Endothelial cell of umbilical vein (primary cell): ENCODE data around the gene GNAL. TPM values are rescaled to one million over a fixed set of nuclear protein-coding genes. Genes with fewer than 3 reads are reported as not detected.

Experiments
- BruUV-seq: library from RNA; stranded (reverse); fragments of 400-500 nt; replicated peaks from 2 replicates; lab custom pipeline; 2021; lab: Mats Ljungman, UMichigan
- CTCF ChIA-PET: fragments of 300-600, 350-600 bp; sonication (Branson Sonifier 250); formaldehyde crosslinking; loops from one replicate; lab custom pipeline; 2021; ENCODE audit warnings: antibody characterized with exemption, inconsistent platforms; lab: Charles Lee
- POLR2A ChIA-PET: fragments of 300-600, 350-600 bp; sonication (Branson Sonifier 250); formaldehyde crosslinking; loops from one replicate; lab custom pipeline; 2021; ENCODE audit warnings: antibody characterized with exemption, inconsistent platforms; lab: Charles Lee
- DNase-seq: peaks from one replicate; pipeline ENCODE4 v3.0.0-alpha.2; 2011; ENCODE audit warnings: low read depth, low spot score
- FAIRE-seq: peaks from 2 replicates; lab custom pipeline; 2011; peaks lifted over from hg19 to GRCh38; lab: Jason Lieb, UNC
- H2AFZ ChIP-seq: 2 replicates; pipeline ENCODE4 v1.6.0; 2012; ENCODE audit warnings: low read depth, low read length, control low read depth, inconsistent platforms
- H3K27ac ChIP-seq: 2 replicates; pipeline ENCODE4 v1.5.1; 2011; ENCODE audit warnings: low read depth, mild to moderate bottlenecking, control low read depth, low read length, moderate library complexity; ENCODE audit not compliant: insufficient read depth
- H3K27me3 ChIP-seq, 2 experiments: 2 replicates each; pipeline versions ENCODE4 v1.6.0 to v1.6.1; 2011; ENCODE audit warnings: low read length in 2 of 2, mixed read lengths in 1 of 2; ENCODE audit not compliant: control insufficient read depth in 2 of 2, insufficient read depth in 2 of 2
- H3K36me3 ChIP-seq, 2 experiments: 2 replicates in 1 of 2; 3 replicates in 1 of 2; pipeline ENCODE4 v1.5.1; 2011; ENCODE audit warnings: low read length in 2 of 2, mild to moderate bottlenecking in 1 of 2, moderate library complexity in 1 of 2; ENCODE audit not compliant: control insufficient read depth in 2 of 2, insufficient read depth in 2 of 2; ENCODE audit errors: extremely low read depth in 1 of 2
- H3K4me1 ChIP-seq: 3 replicates; pipeline ENCODE4 v1.5.1; 2011; ENCODE audit warnings: mild to moderate bottlenecking, low read length; ENCODE audit not compliant: control insufficient read depth, insufficient read depth; ENCODE audit errors: extremely low read depth
- H3K4me2 ChIP-seq: 2 replicates; pipeline ENCODE4 v1.6.1; 2011; ENCODE audit warnings: low read length, control low read depth, mixed read lengths; ENCODE audit not compliant: insufficient read depth
- H3K4me3 ChIP-seq, 3 experiments: fragments of 200-600 bp in 1 of 3; sonication (generic), shearing (Covaris generic) in 1 of 3; replicated peaks in 1 of 3; 2 replicates each; pipeline ENCODE4 v1.5.1; 2011 to 2016; ENCODE audit warnings: control low read depth in 3 of 3, low read length in 3 of 3, mild to moderate bottlenecking in 2 of 3, inconsistent platforms in 1 of 3, low read depth in 1 of 3, moderate library complexity in 1 of 3; ENCODE audit not compliant: insufficient read depth in 1 of 3
- H3K79me2 ChIP-seq: 2 replicates; pipeline ENCODE4 v1.6.0; 2012; ENCODE audit warnings: low read length, inconsistent platforms; ENCODE audit not compliant: control insufficient read depth, insufficient read depth
- H3K9ac ChIP-seq: replicated peaks from 2 replicates; pipeline ENCODE3; 2011; ENCODE audit warnings: low read length, control low read depth; ENCODE audit not compliant: insufficient read depth; ENCODE audit errors: extremely low read depth
- H3K9me1 ChIP-seq: replicated peaks from 3 replicates; pipeline ENCODE4 v1.6.0; 2011; ENCODE audit warnings: mild to moderate bottlenecking, low read length; ENCODE audit not compliant: control insufficient read depth, insufficient read depth; ENCODE audit errors: extremely low read depth
- H3K9me3 ChIP-seq: replicated peaks from 2 replicates; pipeline ENCODE4 v1.5.1; 2012; ENCODE audit warnings: low read length, inconsistent platforms; ENCODE audit not compliant: control insufficient read depth, insufficient read depth
- H4K20me1 ChIP-seq: replicated peaks from 2 replicates; pipeline ENCODE3; 2011; ENCODE audit warnings: mild to moderate bottlenecking, low read length; ENCODE audit not compliant: control insufficient read depth, insufficient read depth; ENCODE audit errors: extremely low read depth
- EZH2 ChIP-seq: IDR thresholded peaks from 2 replicates; pipeline ENCODE4 v1.6.1; 2012; ENCODE audit warnings: borderline replicate concordance, low read depth, mild to moderate bottlenecking, moderate library complexity, low read length, inconsistent platforms; ENCODE audit not compliant: severe bottlenecking
- FOS ChIP-seq: IDR thresholded peaks from 2 replicates; pipeline ENCODE4 v1.6.1; 2011; ENCODE audit warnings: mild to moderate bottlenecking, low read length, moderate library complexity, borderline replicate concordance; ENCODE audit not compliant: insufficient read depth
- GATA2 ChIP-seq: IDR thresholded peaks from 2 replicates; pipeline ENCODE4 v1.7.0; 2011; ENCODE audit warnings: low read depth, mild to moderate bottlenecking, moderate library complexity, mixed read lengths, low read length; ENCODE audit not compliant: insufficient read length, insufficient read depth
- JUN ChIP-seq: IDR thresholded peaks from 2 replicates; pipeline ENCODE4 v1.6.1; 2011; ENCODE audit warnings: borderline replicate concordance, low read depth; ENCODE audit not compliant: insufficient read length, insufficient read depth
- MYC ChIP-seq: IDR thresholded peaks from one replicate; pipeline ENCODE4 v1.6.1; 2011; ENCODE audit warnings: mild to moderate bottlenecking, low read depth, low read length
- POLR2A ChIP-seq: IDR thresholded peaks from 2 replicates; pipeline ENCODE4 v1.6.1; 2012; ENCODE audit warnings: low read depth, mild to moderate bottlenecking, control low read depth, low read length
- POLR2AphosphoS5 ChIP-seq: IDR thresholded peaks from 2 replicates; pipeline ENCODE4 v1.6.1; 2012; ENCODE audit warnings: low read depth, mild to moderate bottlenecking, control low read depth, low read length, moderate library complexity; ENCODE audit not compliant: insufficient read depth
- dilution Hi-C: fragments of 300-500 bp; cut with MboI; formaldehyde crosslinking; loops from one replicate; pipeline ENCODE4 v1.15.0; 2019; ENCODE audit warnings: low sequenced_read_pairs; ENCODE audit not compliant: extremely low pct_ligation_motif_present
- intact Hi-C: fragments of 100-400 bp; cut with micrococcal nuclease; formaldehyde crosslinking; loops from one replicate; pipeline ENCODE4 v1.10.0; 2022
- polyA plus RNA-seq, 4 experiments: library from polyadenylated mRNA; depleted of rRNA in 3 of 4; stranded (reverse) in 3 of 4; unstranded in 1 of 4; fragments of >200 nt; gene quantifications; 2 replicates each; pipeline versions ENCODE4 v1.2.1 to v1.2.3, GENCODE V29; 2011 to 2012; ENCODE audit warnings: missing spikeins in 1 of 4
- total RNA-seq: library from RNA; stranded (reverse); gene quantifications from 2 replicates; pipeline ENCODE4 v1.2.3, GENCODE V29; 2021
- TF ChIP-seq, protein P1 (sequence below): IDR thresholded peaks from 2 replicates; pipeline ENCODE4 v1.6.1; 2011; ENCODE audit not compliant: insufficient read depth, insufficient read length
- TF ChIP-seq, protein P2 (sequence below), 2 donors: IDR thresholded peaks; 1 replicate in 1 of 2; 2 replicates in 1 of 2; pipeline ENCODE4 v1.5.1; 2011; ENCODE audit warnings: low read length in 2 of 2, mild to moderate bottlenecking in 2 of 2, moderate library complexity in 2 of 2, control low read depth in 1 of 2, inconsistent platforms in 1 of 2, low read depth in 1 of 2; ENCODE audit not compliant: insufficient read depth in 1 of 2; ENCODE audit errors: extremely low read depth in 1 of 2

Gene GNAL
- total and polyA plus RNA-seq, 2 donors (not counting 3 experiments of a cell fraction or from before 2014, with no cell fraction given) = 0.07 to 0.73 TPM

DNA sequence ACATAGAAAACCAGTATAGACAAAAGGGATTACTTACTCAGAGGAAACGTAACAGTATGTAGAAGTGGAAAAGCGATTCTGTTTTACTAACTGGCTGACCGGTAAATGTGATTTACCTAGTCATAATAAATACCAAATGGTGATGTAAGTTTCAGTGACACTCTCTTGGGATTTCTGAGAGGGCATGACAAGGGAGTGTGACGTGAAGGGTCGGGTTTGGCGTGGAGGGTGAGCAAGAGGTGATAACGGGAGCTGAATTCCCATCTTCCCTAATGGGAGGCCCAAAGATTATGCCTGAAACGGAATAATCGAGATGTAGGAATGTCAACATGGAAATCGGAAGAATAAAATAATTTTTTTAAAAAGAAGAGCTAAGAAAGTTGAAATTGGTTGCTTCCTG lies 12.7 kb upstream of the GNAL start:
- Histone ChIP-seq H3K36me3 (no peaks in the 10 kb centered on the region), H3K9me3 (no peaks in the 10 kb centered on the region), H3K4me3 (no peak overlapping the region), H2AFZ (no peak overlapping the region), H3K27me3 (no peaks in the 10 kb centered on the region), H3K4me1 (no peaks in the 10 kb centered on the region), H3K27ac (no peak overlapping the region), H3K79me2 (no peaks in the 10 kb centered on the region), H3K9ac (no peak overlapping the region), H3K4me2 (no peak overlapping the region), H3K9me1 (no peaks in the 10 kb centered on the region), H4K20me1 (no peaks in the 10 kb centered on the region)
- FAIRE-seq (no peak), DNase-seq (no peak)
- intact Hi-C loops (no loop called here), dilution Hi-C loops (no loop called here)
- BruUV-seq = no TSS peak
- CTCF ChIA-PET = no interaction called here
- TF ChIP-seq EZH2 (no peak), GATA2 (no peak), POLR2AphosphoS5 (no peak), JUN (no peak), MYC (no peak), POLR2A (no peak)
- TF ChIP-seq, protein P1, sequence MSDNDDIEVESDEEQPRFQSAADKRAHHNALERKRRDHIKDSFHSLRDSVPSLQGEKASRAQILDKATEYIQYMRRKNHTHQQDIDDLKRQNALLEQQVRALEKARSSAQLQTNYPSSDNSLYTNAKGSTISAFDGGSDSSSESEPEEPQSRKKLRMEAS = no peak
- POLR2A ChIA-PET = no interaction called here

DNA sequence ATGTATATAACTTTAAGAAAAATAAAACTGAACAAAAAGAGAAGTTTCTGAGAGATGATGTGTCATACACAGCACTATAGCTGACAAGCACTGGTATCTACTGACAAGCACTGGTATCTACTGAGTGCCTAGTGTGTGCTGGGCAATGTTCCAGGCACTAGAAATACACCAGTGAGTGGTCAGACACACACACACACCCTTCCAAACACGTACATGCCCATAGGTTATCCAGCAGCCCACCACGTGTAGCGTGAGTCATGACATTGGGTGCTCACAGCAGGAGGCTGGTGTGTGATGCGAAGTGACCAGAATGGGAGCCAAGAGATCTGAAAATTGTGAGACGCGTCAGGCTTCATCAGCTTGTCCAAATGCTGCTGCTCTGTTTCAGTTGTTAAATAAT lies 12.2 kb upstream of the GNAL start:
- ChIA-PET CTCF (interaction anchor here (1.1 to 1.8 kb wide), 2 partner anchors 13 to 22 kb away, joined by 3 to 5 read pairs; no protein-coding TSS in a partner anchor), POLR2A (no interaction called here)
- FAIRE-seq = no peak

More for the DNA sequence above, 12.2 kb upstream of the GNAL start:
- H3K36me3 ChIP-seq = no peaks in the 10 kb centered on the region
- DNase-seq = no peak
- no peaks in the 10 kb centered on the region for H3K9me3 ChIP-seq
- H2AFZ ChIP-seq = no peak overlapping the region
- no peaks in the 10 kb centered on the region for H4K20me1 ChIP-seq
- no TSS peak for BruUV-seq
- intact Hi-C loops (no loop called here), dilution Hi-C loops (no loop called here)
- no peak overlapping the region for H3K9ac ChIP-seq
- TF ChIP-seq POLR2A (no peak), JUN (no peak), FOS (no peak), EZH2 (no peak)
- TF ChIP-seq, protein P2, sequence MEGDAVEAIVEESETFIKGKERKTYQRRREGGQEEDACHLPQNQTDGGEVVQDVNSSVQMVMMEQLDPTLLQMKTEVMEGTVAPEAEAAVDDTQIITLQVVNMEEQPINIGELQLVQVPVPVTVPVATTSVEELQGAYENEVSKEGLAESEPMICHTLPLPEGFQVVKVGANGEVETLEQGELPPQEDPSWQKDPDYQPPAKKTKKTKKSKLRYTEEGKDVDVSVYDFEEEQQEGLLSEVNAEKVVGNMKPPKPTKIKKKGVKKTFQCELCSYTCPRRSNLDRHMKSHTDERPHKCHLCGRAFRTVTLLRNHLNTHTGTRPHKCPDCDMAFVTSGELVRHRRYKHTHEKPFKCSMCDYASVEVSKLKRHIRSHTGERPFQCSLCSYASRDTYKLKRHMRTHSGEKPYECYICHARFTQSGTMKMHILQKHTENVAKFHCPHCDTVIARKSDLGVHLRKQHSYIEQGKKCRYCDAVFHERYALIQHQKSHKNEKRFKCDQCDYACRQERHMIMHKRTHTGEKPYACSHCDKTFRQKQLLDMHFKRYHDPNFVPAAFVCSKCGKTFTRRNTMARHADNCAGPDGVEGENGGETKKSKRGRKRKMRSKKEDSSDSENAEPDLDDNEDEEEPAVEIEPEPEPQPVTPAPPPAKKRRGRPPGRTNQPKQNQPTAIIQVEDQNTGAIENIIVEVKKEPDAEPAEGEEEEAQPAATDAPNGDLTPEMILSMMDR (IDR thresholded peaks at IDR 0.05; ENCODE audit: extremely low read depth in 1 of 2, insufficient read depth in 1 of 2, low read depth in 1 of 2, low read length in 2 of 2) = no peak
- H3K4me3 ChIP-seq = no peak overlapping the region
- H3K79me2 ChIP-seq = no peaks in the 10 kb centered on the region
- no peak overlapping the region for H3K4me2 ChIP-seq
- no peaks in the 10 kb centered on the region for H3K27me3 ChIP-seq
- H3K4me1 ChIP-seq = no peaks in the 10 kb centered on the region
- H3K27ac ChIP-seq = no peak overlapping the region
- no peaks in the 10 kb centered on the region for H3K9me1 ChIP-seq
